Ovary (tissue), 9 donors: ENCODE measurements around the gene DHDH. TPM values are rescaled to one million over a fixed set of nuclear protein-coding genes. Genes with fewer than 3 reads are reported as not detected.
A peak's percentile ranks its signal among the peaks of the same experiment; 100 is the strongest.
"Not testable (repeated sequence)": the region's sequence is repeated elsewhere in the genome, so short reads cannot be mapped to it uniquely, and the experiment has no call there.

Source experiments
- DNase-seq, 5 donors: peaks; one replicate each; pipeline ENCODE4 v3.0.0-alpha.2; 2019 to 2020
- H3K27ac ChIP-seq, 2 donors: fragments of 200-600 bp; one replicate each; pipeline versions ENCODE4 v1.5.1 to v1.8.0; 2019 to 2022
- H3K27me3 ChIP-seq: fragments of 200-600 bp; one replicate; pipeline ENCODE4 v1.8.0; 2022
- H3K36me3 ChIP-seq: fragments of 200-600 bp; sonication (generic); one replicate; pipeline ENCODE4 v1.5.1; 2019
- H3K4me1 ChIP-seq: one replicate; pipeline ENCODE4 v1.8.1; 2013; ENCODE audit warnings: mild to moderate bottlenecking, moderate library complexity; ENCODE audit not compliant: insufficient read depth
- H3K4me3 ChIP-seq: fragments of 200-600 bp; sonication (generic); one replicate; pipeline ENCODE4 v1.5.1; 2017
- H3K9me3 ChIP-seq, 2 donors: fragments of 200-600 bp in 1 of 2; sonication (generic) in 1 of 2; one replicate each; pipeline versions ENCODE4 v1.5.1 to v1.8.1; 2013 to 2019; ENCODE audit warnings: mild to moderate bottlenecking in 1 of 2, moderate library complexity in 1 of 2
- CTCF ChIP-seq, 3 donors: fragments of 450-650 bp in 2 of 3; fragments of 200-600 bp in 1 of 3; IDR thresholded peaks; one replicate each; pipeline versions ENCODE4 v1.5.1 to v1.8.0; 2016 to 2022; ENCODE audit warnings: antibody characterized with exemption in 3 of 3, mild to moderate bottlenecking in 1 of 3
- EP300 ChIP-seq: sonication (generic); formaldehyde crosslinking; IDR thresholded peaks from one replicate; pipeline ENCODE4 v1.6.1; 2017; ENCODE audit warnings: antibody characterized with exemption
- POLR2A ChIP-seq: fragments of 450-650 bp; IDR thresholded peaks from one replicate; pipeline ENCODE4 v1.6.1; 2017; ENCODE audit warnings: antibody characterized with exemption, mild to moderate bottlenecking, moderate library complexity
- WGBS, 3 donors: extraction: QIAGEN DNeasy Blood & Tissue Kit in 1 of 3; methylation state at CpG; one replicate each; pipeline versions ENCODE4 v1.1.5 to v1.1.7; 2013 to 2017; 5-methylcytosine and 5-hydroxymethylcytosine counted together
- intact Hi-C, 4 donors: fragments of 100-400 bp; cut with DNase I; formaldehyde crosslinking; loops; one replicate each; pipeline versions ENCODE4 v1.11.0 to v1.15.1; 2022 to 2023
- polyA plus RNA-seq, 2 donors: library from polyadenylated mRNA; stranded (reverse); fragments of 200-250 nt in 1 of 2; fragments of 350-450 nt in 1 of 2; fragmentation: Illumina TruSeq in 1 of 2; extraction: RNeasy Lipid Tissue Mini Kit (QIAGEN cat#74804) in 1 of 2; gene quantifications; one replicate each; pipeline ENCODE4 v1.2.3, GENCODE V29; 2013 to 2014
- total RNA-seq, 7 donors: library from RNA; depleted of rRNA in 2 of 7; stranded (reverse); fragments of >200 nt in 2 of 7; fragmentation: NEBNext Ultra II Directional in 3 of 7; extraction: Animal tissue kit (Norgen Biotek cat#: 25700) in 3 of 7; gene quantifications; one replicate each; pipeline versions ENCODE4 v1.1.0 to v1.2.4, GENCODE V29; 2016 to 2023
- donor health status: DM: no; HTN: no; CAD: no; lungs with moderate emphysema.
- donor health status: DM: no; HTN: no; CAD: no.
- donor health status: Bipolar disorder and iron deficiency.
- donor health status: DM: yes; HTN: yes; CAD: no.
- donor health status: DM: no; HTN: no; CAD: no.
- donor health status: DM: yes; HTN: yes; CAD: no.

The DHDH gene
- total and polyA plus RNA-seq, 9 donors, result 0.28 to 0.78 (median 0.67) TPM; not detected in 4

GRCh38 chr19:48915757-48916156 is 17.7 kb upstream of the DHDH start:
- no peaks in the 10 kb centered on the region for H3K36me3 ChIP-seq
- intact Hi-C loops, result no loop called here

GRCh38 chr19:48918071-48918470 is 15.4 kb upstream of the DHDH start:
- Histone ChIP-seq H3K9me3 (no peaks in the 10 kb centered on the region), H3K27ac (no peak overlapping the region), H3K4me3 (no peak overlapping the region), H3K36me3 (no peaks in the 10 kb centered on the region), H3K27me3 (no peaks in the 10 kb centered on the region), H3K4me1 (no peaks in the 10 kb centered on the region)
- intact Hi-C loops, result no loop called here
- TF ChIP-seq CTCF (IDR thresholded peaks at IDR 0.05), result no peak
- TF ChIP-seq EP300, result no peak
- TF ChIP-seq POLR2A, result no peak
- DNase-seq, result no peak
- WGBS, 3 donors, result 69 to 72% (median 71%) methylated on average over 6 of the region's 6 CpGs

More at GRCh38 chr19:48915757-48916156, 17.7 kb upstream of the DHDH start:
- TF ChIP-seq EP300, result no peak
- TF ChIP-seq POLR2A, result no peak
- no peak for TF ChIP-seq CTCF (IDR thresholded peaks at IDR 0.05)
- Histone ChIP-seq H3K9me3 (no peaks in the 10 kb centered on the region), H3K27ac (no peak overlapping the region), H3K4me3 (no peak overlapping the region), H3K4me1 (no peaks in the 10 kb centered on the region), H3K27me3 (no peaks in the 10 kb centered on the region)
- DNase-seq, result no peak
- WGBS, 3 donors, result 77 to 86% (median 85%) methylated on average over 8 of the region's 8 CpGs

- Histone ChIP-seq H3K4me3 (no peak overlapping the region), H3K27me3 (no peaks in the 10 kb centered on the region), H3K4me1 (no peaks in the 10 kb centered on the region), H3K27ac (no peak overlapping the region), H3K9me3 (no peaks in the 10 kb centered on the region), H3K36me3 (no peaks in the 10 kb centered on the region)
- DNase-seq, result peak in 1 of 5 donors; percentile 54
- 74 to 81% (median 81%) methylated on average over 18 of the region's 18 CpGs for WGBS, 3 donors
- intact Hi-C loops, result no loop called here
- TF ChIP-seq EP300 (no peak), CTCF (IDR thresholded peaks at IDR 0.05) (no peak), POLR2A (no peak)
Measured at GRCh38 chr19:48918801-48919247, 14.7 kb upstream of the DHDH start.

- DNase-seq, H3K9me3 ChIP-seq, H3K4me3 ChIP-seq, H3K27me3 ChIP-seq, H3K27ac ChIP-seq, H3K36me3 ChIP-seq, H3K4me1 ChIP-seq, intact Hi-C loops: not testable (repeated sequence)
- 91 to 96% (median 94%) methylated on average over 8 of the region's 8 CpGs for WGBS, 3 donors
Measured at GRCh38 chr19:48919271-48919670, 14.2 kb upstream of the DHDH start.

GRCh38 chr19:48920949-48921348 is 12.6 kb upstream of the DHDH start:
- Histone ChIP-seq H3K36me3 (no peaks in the 10 kb centered on the region), H3K27ac (no peak overlapping the region), H3K4me1 (no peaks in the 10 kb centered on the region), H3K4me3 (no peak overlapping the region), H3K27me3 (no peaks in the 10 kb centered on the region), H3K9me3 (no peaks in the 10 kb centered on the region)
- TF ChIP-seq EP300 (no peak), CTCF (IDR thresholded peaks at IDR 0.05) (no peak), POLR2A (no peak)
- DNase-seq, result no peak
- intact Hi-C loops, result no loop called here
- WGBS, 3 donors, result 74 to 81% (median 78%) methylated on average over 10 of the region's 10 CpGs
